Stimulated activated CD8-positive, alpha-beta memory T cell treated with anti-CD3 and anti-CD28 coated beads, Interleukin-4, amount 100 ng/mL, for 24 hours (primary cell): ENCODE measurements around the gene ZC3H7A.

Experiments
- DNase-seq: peaks from one replicate; pipeline ENCODE4 v3.0.0-alpha.2; 2020; ENCODE audit warnings: low read depth

ZC3H7A gene

GRCh38 chr16:11735787-11736186, 61.3 kb downstream of the ZC3H7A start:
- no peak for DNase-seq

DNA sequence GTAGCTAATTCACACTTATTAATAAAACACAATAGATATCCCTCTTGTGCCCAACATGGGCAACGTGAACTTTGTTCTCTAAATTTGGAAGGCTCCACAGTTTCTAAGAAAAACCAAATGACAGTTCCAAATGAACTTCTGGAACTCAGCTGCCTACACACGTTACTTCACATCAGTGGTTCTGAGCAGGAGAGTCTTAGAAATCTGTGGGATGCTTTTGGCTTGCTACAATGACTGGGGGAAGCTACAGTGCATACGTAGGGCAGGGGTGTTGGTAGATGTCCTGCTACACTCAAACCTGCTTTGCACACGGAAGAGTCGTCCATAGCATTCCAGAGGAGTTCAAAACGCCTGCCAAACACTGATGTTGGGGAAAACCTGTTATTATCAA, 62.4 kb downstream of the ZC3H7A start:
- no peak for DNase-seq

- no peak for DNase-seq
Measured at GRCh38 chr16:11734025-11734652, 62.9 kb downstream of the ZC3H7A start.

- no peak for DNase-seq
Measured at GRCh38 chr16:11731222-11731621, 65.8 kb downstream of the ZC3H7A start.

- no peak for DNase-seq
Measured at GRCh38 chr16:11729787-11730186, 67.3 kb downstream of the ZC3H7A start.

GRCh38 chr16:11727796-11728543, 69.1 kb downstream of the ZC3H7A start:
- DNase-seq = no peak

DNA sequence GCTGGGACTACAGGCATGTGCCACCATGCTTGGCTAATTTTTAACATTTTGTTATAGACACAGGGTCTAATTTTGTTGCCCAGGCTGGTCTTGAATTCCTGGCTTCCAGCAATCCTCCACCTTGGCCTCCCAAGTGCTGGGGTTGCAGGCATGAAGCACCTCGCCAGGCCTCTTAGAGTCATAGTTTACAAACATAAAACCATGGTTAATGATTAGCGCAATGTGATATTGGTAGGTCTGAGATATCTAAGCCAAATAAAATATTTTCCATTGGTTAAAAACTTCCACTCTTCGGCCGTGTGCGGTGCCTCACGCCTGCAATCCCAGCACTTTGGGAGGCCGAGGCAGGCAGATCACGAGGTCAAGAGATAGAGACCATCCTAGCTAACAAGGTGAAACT, 71.0 kb downstream of the ZC3H7A start:
- no peak for DNase-seq

DNA sequence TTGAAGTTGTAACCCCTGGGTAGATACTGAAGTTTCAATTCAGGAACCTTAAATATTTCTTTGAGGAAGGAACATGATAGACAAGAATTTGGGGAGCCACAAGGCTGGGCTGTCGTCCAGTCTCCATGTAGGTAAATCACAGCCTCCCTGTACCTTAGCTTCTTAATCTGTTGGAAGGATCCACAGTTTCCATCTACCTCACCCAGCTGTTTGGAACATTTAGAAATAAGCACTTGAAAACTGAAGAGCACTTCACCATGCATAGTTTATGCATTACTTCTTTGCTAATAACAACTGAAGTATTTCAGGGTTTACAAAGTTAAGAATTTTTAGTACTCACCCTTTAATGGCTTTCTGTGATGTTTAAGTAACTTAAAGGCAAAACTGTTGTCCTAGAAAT, 71.6 kb downstream of the ZC3H7A start:
- DNase-seq = no peak

- DNase-seq = no peak
Measured at GRCh38 chr16:11722468-11722808, 74.6 kb downstream of the ZC3H7A start.

- no peak for DNase-seq
Measured at GRCh38 chr16:11721781-11722467, 75.1 kb downstream of the ZC3H7A start.

- DNase-seq = no peak
Measured at GRCh38 chr16:11719762-11720161, 77.3 kb downstream of the ZC3H7A start.

DNA sequence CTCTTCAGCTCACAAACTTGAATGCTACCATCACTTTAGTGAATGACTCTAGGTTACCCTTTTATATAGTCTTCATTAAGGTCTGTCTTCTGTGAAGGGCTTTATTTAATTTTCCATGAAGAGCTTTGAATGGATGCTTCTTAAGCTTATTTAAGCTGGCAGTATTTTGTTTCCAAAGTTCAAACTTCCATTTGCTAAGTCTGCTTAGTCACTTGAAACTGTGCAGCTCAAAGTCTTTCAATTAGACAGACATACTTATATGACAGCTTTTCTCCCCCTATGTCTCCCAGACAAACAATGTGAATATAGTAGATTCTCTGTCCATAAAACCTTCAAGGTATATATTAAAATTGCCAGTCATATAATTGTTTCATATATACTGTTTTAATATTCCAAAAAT, 77.9 kb downstream of the ZC3H7A start:
- no peak for DNase-seq

- no peak for DNase-seq
Measured at GRCh38 chr16:11717811-11718210, 79.2 kb downstream of the ZC3H7A start.

DNA sequence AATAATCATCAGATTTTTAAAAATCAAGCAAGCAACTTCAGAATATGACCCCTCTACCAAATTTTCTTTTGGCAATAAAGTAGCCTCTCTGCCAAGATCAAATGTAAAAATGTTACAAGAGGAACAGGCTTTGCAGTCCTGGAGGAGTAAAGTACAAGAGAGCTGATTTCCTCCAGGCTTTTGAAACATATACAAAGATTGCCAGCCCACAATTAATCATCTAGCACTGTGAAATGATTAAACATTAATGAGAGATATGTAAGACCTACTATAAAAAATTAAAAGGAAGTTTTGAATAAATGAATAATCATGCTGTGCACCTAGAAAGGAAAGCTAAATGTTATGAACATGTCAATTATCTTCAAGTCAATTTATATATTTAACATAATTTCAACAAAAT, 80.7 kb downstream of the ZC3H7A start:
- DNase-seq = no peak

DNA sequence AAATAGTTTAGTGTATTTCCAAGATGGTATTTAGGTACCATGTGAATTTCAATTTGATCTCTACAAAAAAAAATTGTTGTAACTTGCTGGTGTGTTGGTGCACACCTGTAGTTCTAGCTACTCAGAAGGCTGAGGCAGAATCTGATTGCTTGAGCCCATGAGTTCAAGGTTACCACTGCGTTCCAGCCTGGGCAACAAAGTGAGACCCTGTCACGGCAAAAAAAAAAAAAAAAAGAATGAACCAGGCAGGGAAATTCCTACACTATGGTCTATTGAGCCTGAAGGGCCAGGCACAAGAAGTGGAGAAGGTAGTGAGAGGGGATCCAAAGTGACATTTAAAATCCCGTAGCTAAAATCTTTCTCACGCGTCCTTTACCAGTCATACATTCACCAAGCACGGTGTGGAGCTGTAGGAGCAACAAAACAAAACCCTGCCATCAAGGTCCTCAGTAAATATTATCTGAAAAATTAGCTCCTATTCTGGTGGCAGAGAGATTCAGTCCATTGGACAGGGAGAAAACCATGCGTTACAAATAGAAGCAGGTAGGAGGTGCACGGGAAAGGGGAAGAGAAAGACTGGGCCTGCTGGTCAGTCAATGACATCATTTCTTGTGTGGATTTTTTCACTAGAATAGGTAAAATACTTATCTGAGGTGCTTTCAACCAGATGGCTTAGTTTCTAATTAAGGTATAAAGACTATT, 81.7 kb downstream of the ZC3H7A start:
- DNase-seq = no peak

DNA sequence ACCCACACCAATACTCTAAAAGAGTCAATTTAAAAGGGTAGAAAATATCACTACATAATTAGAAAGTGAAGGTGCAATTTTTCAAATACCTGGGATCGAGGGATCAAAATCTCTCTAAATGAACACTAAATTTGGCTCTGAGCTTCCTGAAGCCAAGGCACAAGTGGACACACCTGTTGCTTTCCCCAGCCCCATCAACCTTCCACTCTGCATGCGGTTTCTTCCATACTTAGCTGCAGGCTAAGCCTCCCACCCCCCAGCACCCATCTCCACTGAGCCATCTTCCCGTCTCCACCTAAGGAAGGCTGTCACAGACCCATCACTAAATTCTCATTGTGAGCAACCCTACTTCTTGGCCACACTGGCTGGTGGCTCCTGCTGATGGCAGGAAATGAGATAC, 84.9 kb downstream of the ZC3H7A start:
- no peak for DNase-seq

DNA sequence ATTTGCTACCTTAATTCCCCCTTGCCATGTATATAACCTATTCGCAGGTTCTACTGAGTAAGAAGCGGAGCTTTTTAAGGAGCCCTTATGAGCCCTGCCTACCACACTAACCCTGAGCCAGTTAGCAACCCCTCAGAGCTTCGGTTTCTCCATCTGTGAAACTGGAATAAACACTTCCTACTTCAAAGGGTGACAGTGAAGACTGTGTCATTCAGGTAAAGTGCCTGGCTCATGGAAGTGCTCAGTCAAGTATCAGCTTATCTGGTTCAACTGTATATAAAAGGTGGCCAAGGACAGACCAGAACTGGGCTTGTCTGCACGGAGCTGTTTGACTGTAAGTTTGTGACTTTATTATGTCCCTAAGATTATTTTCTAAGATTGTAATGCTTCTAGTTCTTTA, 85.4 kb downstream of the ZC3H7A start:
- no peak for DNase-seq

DNA sequence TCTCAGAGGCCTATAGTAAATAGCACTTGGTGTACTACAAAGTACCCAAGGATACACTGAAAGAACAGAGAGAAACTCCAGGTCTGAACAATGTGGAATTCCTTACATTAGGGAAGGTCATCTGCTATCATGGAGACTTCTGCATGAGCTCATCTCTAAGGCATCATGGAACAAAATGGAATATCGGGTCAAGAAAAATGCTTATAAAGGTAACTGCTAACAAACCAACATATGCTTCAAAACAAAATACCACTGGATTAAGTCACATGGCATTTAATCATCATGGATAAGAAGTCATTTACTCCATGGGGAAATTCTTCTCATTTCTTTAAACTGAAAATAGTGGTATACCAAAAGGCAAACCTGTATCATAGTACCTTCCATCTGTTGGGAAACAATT, 88.6 kb downstream of the ZC3H7A start:
- DNase-seq = no peak

GRCh38 chr16:11707679-11708197, 89.3 kb downstream of the ZC3H7A start:
- no peak for DNase-seq

GRCh38 chr16:11706180-11706742, 90.8 kb downstream of the ZC3H7A start:
- DNase-seq = no peak

- DNase-seq = no peak
Measured at GRCh38 chr16:11705311-11706025, 91.6 kb downstream of the ZC3H7A start.
